Measurements from ENCODE around the gene KAT6B. TPM values are rescaled to one million over a fixed set of nuclear protein-coding genes. Genes with fewer than 3 reads are reported as not detected.

The KAT6B gene
- total and polyA plus RNA-seq, 10 of the 15 experiments (the other 5 are each of a cell fraction or from before 2014, with no cell fraction given), result 2.7 to 22.6 (median 15.7) TPM

GRCh38 chr10:74934100-74934812 lies 107.9 kb downstream of the KAT6B start:
- no peaks in the 10 kb centered on the region for H3K27me3 ChIP-seq (replicated peaks in 1 of 2; ENCODE audit: control insufficient read depth in 2 of 2, insufficient read depth in 2 of 2, low read length in 1 of 2)
- H3K4me1 ChIP-seq (ENCODE audit: control insufficient read depth, insufficient read depth, low read length), result no peaks in the 10 kb centered on the region
- no peak for ATAC-seq
- peaks cover 13% of the 10 kb centered on the region for H3K79me2 ChIP-seq (ENCODE audit: control insufficient read depth, insufficient read depth, low read length)
- no peak for DNase-seq (ENCODE audit: low read depth, low spot score)
- ChIA-PET SMC1A (ENCODE audit: uncharacterized antibody, unreplicated experiment) (interaction anchor here (0.7 to 1.8 kb wide), 10 partner anchors 12 to 255 kb away, joined by 3 to 9 read pairs (median 3); no protein-coding TSS in a partner anchor), CTCF (interaction anchor here (0.7 to 1.7 kb wide), 7 partner anchors 12 to 431 kb away, joined by 3 to 5 read pairs (median 4); no protein-coding TSS in a partner anchor), POLR2A (no interaction called here), RAD21 (ENCODE audit: unreplicated experiment) (interaction anchor here (0.6 to 1.3 kb wide), 5 partner anchors 13 to 184 kb away, joined by 3 to 4 read pairs (median 3); no protein-coding TSS in a partner anchor)
- no TSS peak for BruUV-seq (replicated peaks)
- no peak overlapping the region for H3K9ac ChIP-seq (ENCODE audit: control insufficient read depth, insufficient read depth, low read length)
- H3K4me2 ChIP-seq (ENCODE audit: control insufficient read depth, insufficient read depth), result no peak overlapping the region
- peak overlapping the region; percentile 7; the same call in 1 of the 2 replicates for H2AFZ ChIP-seq (ENCODE audit: control insufficient read depth, low read depth, low read length)
- in situ Hi-C loops (cut with MboI), result no loop called here
- H3K4me3 ChIP-seq, result no peak overlapping the region
- H3K9me3 ChIP-seq (replicated peaks; ENCODE audit: control insufficient read depth, insufficient read depth, low read length), result no peaks in the 10 kb centered on the region
- no peaks in the 10 kb centered on the region for H3K36me3 ChIP-seq (ENCODE audit: control insufficient read depth in 2 of 2, insufficient read depth in 2 of 2, low read length in 1 of 2)
- no peaks in the 10 kb centered on the region for H4K20me1 ChIP-seq (ENCODE audit: control insufficient read depth, insufficient read depth)
- intact Hi-C loops (cut with micrococcal nuclease; ENCODE audit: unreplicated experiment), result no loop called here
- no peak for FAIRE-seq
- 0 out of 2 replicates have a peak overlapping the region, but pooled peaks have one; percentile 9 for H3K27ac ChIP-seq (ENCODE audit: control insufficient read depth, insufficient read depth)
- WGBS (ENCODE audit: insufficient coverage, insufficient replicate concordance, low lambda C conversion rate, missing lambda C conversion rate), result 81% methylated on average over 11 of the region's 12 CpGs
- TF ChIP-seq ZNF217 (IDR thresholded peaks at IDR 0.05) (no peak), SPI1 (IDR thresholded peaks at IDR 0.05; ENCODE audit: borderline replicate concordance, insufficient read depth, low read depth, low read length) (peak; percentile 52; the same call in 1 of the 2 replicates), NR2F1 (conservative IDR thresholded peaks at IDR 0.05) (no peak), NKRF (conservative IDR thresholded peaks at IDR 0.05) (no peak), IKZF1 (conservative IDR thresholded peaks at IDR 0.05) (0 out of 2 replicates have a peak, but pooled peaks have one; percentile 13), USF1 (IDR thresholded peaks at IDR 0.05; ENCODE audit: borderline replicate concordance, extremely low read length, insufficient read depth, low read depth, low read length) (no peak), TCF7 (IDR thresholded peaks at IDR 0.05; ENCODE audit: borderline replicate concordance) (no peak), ZNF207 (IDR thresholded peaks at IDR 0.05; ENCODE audit: borderline replicate concordance) (no peak), ESRRA (IDR thresholded peaks at IDR 0.05; ENCODE audit: low read length) (no peak), YY1 (IDR thresholded peaks at IDR 0.05; ENCODE audit: low read depth, low read length) (no peak), EZH2 (IDR thresholded peaks at IDR 0.05; ENCODE audit: borderline replicate concordance, control insufficient read depth, low read depth, low read length) (no peak), ASH2L (IDR thresholded peaks at IDR 0.05; ENCODE audit: borderline replicate concordance, low read depth) (no peak), PML (IDR thresholded peaks at IDR 0.05; ENCODE audit: low read length) (no peak), ZNF274 (IDR thresholded peaks at IDR 0.05; ENCODE audit: insufficient read depth, insufficient read length) (no peak), ATF3 (IDR thresholded peaks at IDR 0.05; ENCODE audit: borderline replicate concordance, extremely low read depth, low read depth, low read length) (no peak), NBN (IDR thresholded peaks at IDR 0.05) (no peak), MTA2 (IDR thresholded peaks at IDR 0.05; ENCODE audit: low read depth) (peak; percentile 47; the same call in 1 of the 2 replicates), IKZF2 (IDR thresholded peaks at IDR 0.05) (no peak), SIX5 (IDR thresholded peaks at IDR 0.05; ENCODE audit: low read depth, low read length, severe bottlenecking) (no peak), ZNF384 (IDR thresholded peaks at IDR 0.05; ENCODE audit: borderline replicate concordance, low read depth, low read length) (0 out of 2 replicates have a peak, but pooled peaks have one; percentile 11), GABPA (IDR thresholded peaks at IDR 0.05; ENCODE audit: low read depth) (no peak), ZNF24 (IDR thresholded peaks at IDR 0.05) (peak; percentile 53), EED (IDR thresholded peaks at IDR 0.05; ENCODE audit: low read depth) (0 out of 2 replicates have a peak, but pooled peaks have one; percentile 17)
